Endothelial cell of umbilical vein (primary cell): Measurements from ENCODE around the gene RHEX. TPM values are rescaled to one million over a fixed set of nuclear protein-coding genes. Genes with fewer than 3 reads are reported as not detected.

Experiments used
- BruUV-seq: library from RNA; stranded (reverse); fragments of 400-500 nt; replicated peaks from 2 replicates; lab custom pipeline; 2021; lab: Mats Ljungman, UMichigan
- CTCF ChIA-PET: fragments of 300-600, 350-600 bp; sonication (Branson Sonifier 250); formaldehyde crosslinking; loops from one replicate; lab custom pipeline; 2021; ENCODE audit warnings: antibody characterized with exemption, inconsistent platforms; lab: Charles Lee
- POLR2A ChIA-PET: fragments of 300-600, 350-600 bp; sonication (Branson Sonifier 250); formaldehyde crosslinking; loops from one replicate; lab custom pipeline; 2021; ENCODE audit warnings: antibody characterized with exemption, inconsistent platforms; lab: Charles Lee
- DNase-seq: peaks from one replicate; pipeline ENCODE4 v3.0.0-alpha.2; 2011; ENCODE audit warnings: low read depth, low spot score
- FAIRE-seq: peaks from 2 replicates; lab custom pipeline; 2011; peaks lifted over from hg19 to GRCh38; lab: Jason Lieb, UNC
- H2AFZ ChIP-seq: 2 replicates; pipeline ENCODE4 v1.6.0; 2012; ENCODE audit warnings: low read depth, low read length, control low read depth, inconsistent platforms
- H3K27ac ChIP-seq: 2 replicates; pipeline ENCODE4 v1.5.1; 2011; ENCODE audit warnings: low read depth, mild to moderate bottlenecking, control low read depth, low read length, moderate library complexity; ENCODE audit not compliant: insufficient read depth
- H3K27me3 ChIP-seq, 2 experiments: 2 replicates each; pipeline versions ENCODE4 v1.6.0 to v1.6.1; 2011; ENCODE audit warnings: low read length in 2 of 2, mixed read lengths in 1 of 2; ENCODE audit not compliant: control insufficient read depth in 2 of 2, insufficient read depth in 2 of 2
- H3K36me3 ChIP-seq, 2 experiments: 2 replicates in 1 of 2; 3 replicates in 1 of 2; pipeline ENCODE4 v1.5.1; 2011; ENCODE audit warnings: low read length in 2 of 2, mild to moderate bottlenecking in 1 of 2, moderate library complexity in 1 of 2; ENCODE audit not compliant: control insufficient read depth in 2 of 2, insufficient read depth in 2 of 2; ENCODE audit errors: extremely low read depth in 1 of 2
- H3K4me1 ChIP-seq: 3 replicates; pipeline ENCODE4 v1.5.1; 2011; ENCODE audit warnings: mild to moderate bottlenecking, low read length; ENCODE audit not compliant: control insufficient read depth, insufficient read depth; ENCODE audit errors: extremely low read depth
- H3K4me2 ChIP-seq: 2 replicates; pipeline ENCODE4 v1.6.1; 2011; ENCODE audit warnings: low read length, control low read depth, mixed read lengths; ENCODE audit not compliant: insufficient read depth
- H3K4me3 ChIP-seq, 3 experiments: fragments of 200-600 bp in 1 of 3; sonication (generic), shearing (Covaris generic) in 1 of 3; replicated peaks in 1 of 3; 2 replicates each; pipeline ENCODE4 v1.5.1; 2011 to 2016; ENCODE audit warnings: control low read depth in 3 of 3, low read length in 3 of 3, mild to moderate bottlenecking in 2 of 3, inconsistent platforms in 1 of 3, low read depth in 1 of 3, moderate library complexity in 1 of 3; ENCODE audit not compliant: insufficient read depth in 1 of 3
- H3K79me2 ChIP-seq: 2 replicates; pipeline ENCODE4 v1.6.0; 2012; ENCODE audit warnings: low read length, inconsistent platforms; ENCODE audit not compliant: control insufficient read depth, insufficient read depth
- H3K9ac ChIP-seq: replicated peaks from 2 replicates; pipeline ENCODE3; 2011; ENCODE audit warnings: low read length, control low read depth; ENCODE audit not compliant: insufficient read depth; ENCODE audit errors: extremely low read depth
- H3K9me1 ChIP-seq: replicated peaks from 3 replicates; pipeline ENCODE4 v1.6.0; 2011; ENCODE audit warnings: mild to moderate bottlenecking, low read length; ENCODE audit not compliant: control insufficient read depth, insufficient read depth; ENCODE audit errors: extremely low read depth
- H3K9me3 ChIP-seq: replicated peaks from 2 replicates; pipeline ENCODE4 v1.5.1; 2012; ENCODE audit warnings: low read length, inconsistent platforms; ENCODE audit not compliant: control insufficient read depth, insufficient read depth
- H4K20me1 ChIP-seq: replicated peaks from 2 replicates; pipeline ENCODE3; 2011; ENCODE audit warnings: mild to moderate bottlenecking, low read length; ENCODE audit not compliant: control insufficient read depth, insufficient read depth; ENCODE audit errors: extremely low read depth
- EZH2 ChIP-seq: IDR thresholded peaks from 2 replicates; pipeline ENCODE4 v1.6.1; 2012; ENCODE audit warnings: borderline replicate concordance, low read depth, mild to moderate bottlenecking, moderate library complexity, low read length, inconsistent platforms; ENCODE audit not compliant: severe bottlenecking
- FOS ChIP-seq: IDR thresholded peaks from 2 replicates; pipeline ENCODE4 v1.6.1; 2011; ENCODE audit warnings: mild to moderate bottlenecking, low read length, moderate library complexity, borderline replicate concordance; ENCODE audit not compliant: insufficient read depth
- GATA2 ChIP-seq: IDR thresholded peaks from 2 replicates; pipeline ENCODE4 v1.7.0; 2011; ENCODE audit warnings: low read depth, mild to moderate bottlenecking, moderate library complexity, mixed read lengths, low read length; ENCODE audit not compliant: insufficient read length, insufficient read depth
- JUN ChIP-seq: IDR thresholded peaks from 2 replicates; pipeline ENCODE4 v1.6.1; 2011; ENCODE audit warnings: borderline replicate concordance, low read depth; ENCODE audit not compliant: insufficient read length, insufficient read depth
- MAX ChIP-seq: IDR thresholded peaks from 2 replicates; pipeline ENCODE4 v1.6.1; 2011; ENCODE audit not compliant: insufficient read depth, insufficient read length
- MYC ChIP-seq: IDR thresholded peaks from one replicate; pipeline ENCODE4 v1.6.1; 2011; ENCODE audit warnings: mild to moderate bottlenecking, low read depth, low read length
- POLR2A ChIP-seq: IDR thresholded peaks from 2 replicates; pipeline ENCODE4 v1.6.1; 2012; ENCODE audit warnings: low read depth, mild to moderate bottlenecking, control low read depth, low read length
- POLR2AphosphoS5 ChIP-seq: IDR thresholded peaks from 2 replicates; pipeline ENCODE4 v1.6.1; 2012; ENCODE audit warnings: low read depth, mild to moderate bottlenecking, control low read depth, low read length, moderate library complexity; ENCODE audit not compliant: insufficient read depth
- dilution Hi-C: fragments of 300-500 bp; cut with MboI; formaldehyde crosslinking; loops from one replicate; pipeline ENCODE4 v1.15.0; 2019; ENCODE audit warnings: low sequenced_read_pairs; ENCODE audit not compliant: extremely low pct_ligation_motif_present
- intact Hi-C: fragments of 100-400 bp; cut with micrococcal nuclease; formaldehyde crosslinking; loops from one replicate; pipeline ENCODE4 v1.10.0; 2022
- polyA plus RNA-seq, 4 experiments: library from polyadenylated mRNA; depleted of rRNA in 3 of 4; stranded (reverse) in 3 of 4; unstranded in 1 of 4; fragments of >200 nt; gene quantifications; 2 replicates each; pipeline versions ENCODE4 v1.2.1 to v1.2.3, GENCODE V29; 2011 to 2012; ENCODE audit warnings: missing spikeins in 1 of 4
- total RNA-seq: library from RNA; stranded (reverse); gene quantifications from 2 replicates; pipeline ENCODE4 v1.2.3, GENCODE V29; 2021

The RHEX gene
- total and polyA plus RNA-seq, 2 donors (not counting 3 experiments of a cell fraction or from before 2014, with no cell fraction given) = not detected

DNA sequence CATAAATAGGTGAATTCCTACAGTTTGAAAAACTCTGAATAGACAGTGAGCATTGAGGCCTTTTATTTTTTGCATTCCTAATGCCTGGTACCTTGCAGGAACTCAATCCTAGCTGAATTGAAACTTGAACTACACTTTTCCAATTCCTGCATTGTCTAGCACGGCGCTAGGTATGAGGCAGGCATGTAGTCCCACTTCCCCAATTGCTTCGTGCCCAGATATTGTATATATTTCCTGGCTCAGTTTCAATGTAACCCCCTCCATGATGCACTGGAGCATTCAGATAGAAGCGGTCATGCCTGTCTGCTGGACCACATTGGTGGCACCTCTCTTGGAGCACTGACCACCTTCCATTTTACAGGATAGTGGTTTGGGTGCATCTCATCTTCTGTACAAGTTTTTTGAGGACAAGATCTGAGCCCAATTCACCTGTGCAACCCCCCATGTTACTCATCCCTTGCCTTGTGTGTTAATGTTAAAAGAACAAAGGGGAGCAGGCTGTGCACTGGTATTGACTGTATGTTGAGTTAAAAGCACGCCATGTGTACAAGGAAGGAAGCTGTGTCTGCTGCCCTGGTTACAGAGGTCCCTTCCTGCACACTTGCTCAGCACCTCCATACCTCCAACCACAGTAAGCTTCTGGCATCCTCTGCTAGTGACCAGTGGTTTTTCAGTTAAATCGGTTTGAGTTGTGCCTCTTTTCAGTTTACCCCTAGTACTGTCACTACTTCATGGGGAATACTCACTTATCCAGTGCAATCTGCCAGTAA is 39.8 kb upstream of the RHEX start:
- H3K36me3 ChIP-seq = no peaks in the 10 kb centered on the region
- no peak overlapping the region for H2AFZ ChIP-seq
- H4K20me1 ChIP-seq = no peaks in the 10 kb centered on the region
- no peak overlapping the region for H3K4me3 ChIP-seq
- H3K9me3 ChIP-seq = no peaks in the 10 kb centered on the region
- H3K9ac ChIP-seq = no peak overlapping the region
- H3K4me2 ChIP-seq = no peak overlapping the region
- no peaks in the 10 kb centered on the region for H3K79me2 ChIP-seq
- no peak for DNase-seq
- no peaks in the 10 kb centered on the region for H3K4me1 ChIP-seq
- H3K27me3 ChIP-seq = peaks cover 0 to 1% of the 10 kb centered on the region in 2 experiments
- H3K27ac ChIP-seq = no peak overlapping the region
- FAIRE-seq = no peak
- TF ChIP-seq POLR2AphosphoS5 (no peak), MAX (no peak), FOS (no peak), EZH2 (no peak), MYC (no peak)
- no peaks in the 10 kb centered on the region for H3K9me1 ChIP-seq
- CTCF ChIA-PET = no interaction called here
- POLR2A ChIA-PET = no interaction called here
- no TSS peak for BruUV-seq
- dilution Hi-C loops = no loop called here
- intact Hi-C loops = no loop called here

DNA sequence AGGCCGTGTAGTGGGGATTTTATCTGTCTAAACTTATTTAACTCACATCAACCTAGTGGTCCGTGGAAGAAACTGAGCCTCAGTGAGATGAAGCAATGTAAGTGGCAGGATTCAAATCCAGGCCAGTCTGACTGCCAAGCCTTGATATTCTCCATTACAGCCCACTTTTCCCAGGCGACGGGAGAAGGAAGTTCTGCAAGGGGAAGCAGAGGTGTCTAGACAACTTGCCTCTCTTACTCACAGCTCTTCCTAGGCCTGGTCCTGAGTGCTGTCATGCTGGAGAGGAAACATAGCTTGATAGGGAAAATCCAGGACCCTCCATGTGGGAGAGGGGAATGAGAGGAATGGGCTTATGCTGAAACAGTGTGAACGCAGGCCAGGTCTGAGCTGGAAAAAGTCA is 38.4 kb upstream of the RHEX start:
- TF ChIP-seq EZH2 = no peak
- TF ChIP-seq POLR2A = no peak
- no peak for TF ChIP-seq GATA2
- no peak for TF ChIP-seq MYC
- no peak for TF ChIP-seq POLR2AphosphoS5
- TF ChIP-seq JUN = no peak
- TF ChIP-seq FOS = no peak
- no peak for TF ChIP-seq MAX
- Histone ChIP-seq H2AFZ (no peak overlapping the region), H3K9ac (no peak overlapping the region), H3K9me1 (no peaks in the 10 kb centered on the region), H3K79me2 (no peaks in the 10 kb centered on the region), H3K27ac (no peak overlapping the region), H3K4me3 (no peak overlapping the region), H3K36me3 (no peaks in the 10 kb centered on the region), H3K4me2 (no peak overlapping the region), H3K4me1 (no peaks in the 10 kb centered on the region), H3K27me3 (peaks cover 0 to 1% of the 10 kb centered on the region in 2 experiments), H3K9me3 (no peaks in the 10 kb centered on the region), H4K20me1 (no peaks in the 10 kb centered on the region)
- ChIA-PET POLR2A (no interaction called here), CTCF (interaction anchor here (1.0 to 1.3 kb wide), 4 partner anchors 15 to 96 kb away, joined by 3 to 6 read pairs (median 4); no protein-coding TSS in a partner anchor)
- DNase-seq (no peak), FAIRE-seq (no peak)
- BruUV-seq = no TSS peak
- dilution Hi-C loops (no loop called here), intact Hi-C loops (no loop called here)
